Calu3 (cell line): ENCODE measurements around the gene BLVRB. TPM values are rescaled to one million over a fixed set of nuclear protein-coding genes. Genes with fewer than 3 reads are reported as not detected.

Experiments
- BruUV-seq: library from RNA; stranded (reverse); fragments of 400-500 nt; replicated peaks from 2 replicates; lab custom pipeline; 2021; lab: Mats Ljungman, UMichigan
- CTCF ChIA-PET: fragments of 300-600 bp; sonication (Branson Sonifier 250); formaldehyde crosslinking; loops from one replicate; lab custom pipeline; 2022; ENCODE audit warnings: antibody characterized with exemption; lab: Charles Lee
- DNase-seq: peaks from one replicate; pipeline ENCODE4 v3.0.0; 2022
- H3K27ac Mint-ChIP-seq: one replicate; pipeline ENCODE4 v1.8.0; 2022; ENCODE audit warnings: mixed read lengths; ENCODE audit not compliant: unreplicated experiment
- H3K27me3 Mint-ChIP-seq: one replicate; pipeline ENCODE4 v1.8.0; 2022; ENCODE audit warnings: mixed read lengths; ENCODE audit not compliant: unreplicated experiment
- H3K36me3 Mint-ChIP-seq: one replicate; pipeline ENCODE4 v1.8.0; 2022; ENCODE audit warnings: mild to moderate bottlenecking, moderate library complexity, mixed read lengths; ENCODE audit not compliant: insufficient read depth, unreplicated experiment
- H3K4me1 Mint-ChIP-seq: one replicate; pipeline ENCODE4 v1.8.0; 2022; ENCODE audit warnings: mild to moderate bottlenecking, low read depth, mixed read lengths; ENCODE audit not compliant: unreplicated experiment
- H3K4me3 Mint-ChIP-seq: one replicate; pipeline ENCODE4 v1.8.0; 2022; ENCODE audit warnings: mild to moderate bottlenecking, low read depth, moderate library complexity, mixed read lengths; ENCODE audit not compliant: unreplicated experiment
- H3K9me3 Mint-ChIP-seq: one replicate; pipeline ENCODE4 v1.8.0; 2022; ENCODE audit warnings: low read depth, mixed read lengths; ENCODE audit not compliant: unreplicated experiment
- CTCF ChIP-seq: fragments of 200-600 bp; IDR thresholded peaks from one replicate; pipeline ENCODE4 v1.8.0; 2022; ENCODE audit warnings: antibody characterized with exemption; ENCODE audit not compliant: unreplicated experiment
- intact Hi-C: fragments of 100-400 bp; cut with micrococcal nuclease; formaldehyde crosslinking; loops from one replicate; pipeline ENCODE4 v1.10.0; 2022; ENCODE audit not compliant: unreplicated experiment
- total RNA-seq: library from RNA; stranded (reverse); gene quantifications from 2 replicates; pipeline ENCODE4 v1.2.3, GENCODE V29; 2022

The BLVRB gene
- total RNA-seq, 1 experiment from 2014 or later, result 107 TPM

- Mint-ChIP-seq H3K9me3 (no peaks in the 10 kb centered on the region), H3K4me1 (no peaks in the 10 kb centered on the region), H3K36me3 (no peaks in the 10 kb centered on the region), H3K27ac (no peak overlapping the region), H3K27me3 (peaks cover 68% of the 10 kb centered on the region), H3K4me3 (no peak overlapping the region)
- BruUV-seq, result no TSS peak
- intact Hi-C loops, result no loop called here
- CTCF ChIA-PET, result no interaction called here
- no peak for DNase-seq
- no peak for TF ChIP-seq CTCF
Observed at GRCh38 chr19:40507892-40508291, 42.3 kb upstream of the BLVRB start.

GRCh38 chr19:40506099-40506498, 40.6 kb upstream of the BLVRB start:
- no peak overlapping the region for H3K27ac Mint-ChIP-seq
- H3K4me1 Mint-ChIP-seq, result no peaks in the 10 kb centered on the region
- H3K9me3 Mint-ChIP-seq, result no peaks in the 10 kb centered on the region
- no TSS peak for BruUV-seq
- intact Hi-C loops, result no loop called here
- no peak for TF ChIP-seq CTCF
- DNase-seq, result no peak
- CTCF ChIA-PET, result interaction anchor here (1.5 kb wide), 1 partner anchor 42 kb away, joined by 3 read pairs; no protein-coding TSS in a partner anchor
- no peak overlapping the region for H3K4me3 Mint-ChIP-seq
- peaks cover 67% of the 10 kb centered on the region for H3K27me3 Mint-ChIP-seq
- H3K36me3 Mint-ChIP-seq, result no peaks in the 10 kb centered on the region

- peaks cover 67% of the 10 kb centered on the region for H3K27me3 Mint-ChIP-seq
- no peak overlapping the region for H3K4me3 Mint-ChIP-seq
- no peak overlapping the region for H3K27ac Mint-ChIP-seq
- H3K4me1 Mint-ChIP-seq, result no peaks in the 10 kb centered on the region
- intact Hi-C loops, result no loop called here
- no peaks in the 10 kb centered on the region for H3K36me3 Mint-ChIP-seq
- no peak for TF ChIP-seq CTCF
- no peaks in the 10 kb centered on the region for H3K9me3 Mint-ChIP-seq
- CTCF ChIA-PET, result interaction anchor here (0.6 to 1.0 kb wide), 6 partner anchors 13 to 823 kb away, joined by 3 to 5 read pairs (median 3); no protein-coding TSS in a partner anchor
- no TSS peak for BruUV-seq
- DNase-seq, result no peak
Observed at GRCh38 chr19:40503320-40503695, 37.8 kb upstream of the BLVRB start.

GRCh38 chr19:40502647-40503319, 37.2 kb upstream of the BLVRB start:
- Mint-ChIP-seq H3K4me1 (no peaks in the 10 kb centered on the region), H3K27me3 (peaks cover 62% of the 10 kb centered on the region), H3K27ac (no peak overlapping the region), H3K36me3 (no peaks in the 10 kb centered on the region), H3K9me3 (no peaks in the 10 kb centered on the region), H3K4me3 (no peak overlapping the region)
- TF ChIP-seq CTCF, result peak; percentile 29
- CTCF ChIA-PET, result interaction anchor here (0.7 to 1.0 kb wide), 5 partner anchors 12 to 197 kb away, joined by 3 to 5 read pairs (median 3); no protein-coding TSS in a partner anchor
- DNase-seq, result peak; percentile 63
- intact Hi-C loops, result no loop called here
- no TSS peak for BruUV-seq
